ENCODE results near the gene SEZ6L2.

The SEZ6L2 gene

DNA sequence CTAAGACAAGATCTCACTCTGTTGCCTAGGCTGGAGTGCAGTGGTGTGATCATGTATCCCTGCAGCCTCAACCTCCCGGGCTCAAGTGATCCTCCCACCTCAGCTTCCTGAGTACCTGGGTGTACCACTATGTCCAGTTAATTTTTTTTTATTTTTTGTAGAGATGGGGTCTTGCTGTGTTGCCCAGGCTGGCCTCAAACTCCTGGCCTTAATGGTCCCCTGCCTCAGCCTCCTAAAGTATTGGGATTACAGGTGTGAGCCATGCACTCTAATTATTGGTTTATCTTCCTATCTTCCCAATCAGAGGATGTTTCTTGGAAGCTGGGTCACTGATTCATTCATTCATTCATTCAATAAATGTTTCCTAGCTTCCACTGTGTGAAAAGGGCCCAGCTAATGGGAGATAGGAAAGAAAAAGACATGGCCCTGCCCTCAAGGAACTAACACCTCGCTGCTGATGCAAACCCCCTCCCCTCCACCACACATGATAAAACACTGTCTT, 9.4 kb upstream of the SEZ6L2 start:
- TF ChIP-seq, protein P1, sequence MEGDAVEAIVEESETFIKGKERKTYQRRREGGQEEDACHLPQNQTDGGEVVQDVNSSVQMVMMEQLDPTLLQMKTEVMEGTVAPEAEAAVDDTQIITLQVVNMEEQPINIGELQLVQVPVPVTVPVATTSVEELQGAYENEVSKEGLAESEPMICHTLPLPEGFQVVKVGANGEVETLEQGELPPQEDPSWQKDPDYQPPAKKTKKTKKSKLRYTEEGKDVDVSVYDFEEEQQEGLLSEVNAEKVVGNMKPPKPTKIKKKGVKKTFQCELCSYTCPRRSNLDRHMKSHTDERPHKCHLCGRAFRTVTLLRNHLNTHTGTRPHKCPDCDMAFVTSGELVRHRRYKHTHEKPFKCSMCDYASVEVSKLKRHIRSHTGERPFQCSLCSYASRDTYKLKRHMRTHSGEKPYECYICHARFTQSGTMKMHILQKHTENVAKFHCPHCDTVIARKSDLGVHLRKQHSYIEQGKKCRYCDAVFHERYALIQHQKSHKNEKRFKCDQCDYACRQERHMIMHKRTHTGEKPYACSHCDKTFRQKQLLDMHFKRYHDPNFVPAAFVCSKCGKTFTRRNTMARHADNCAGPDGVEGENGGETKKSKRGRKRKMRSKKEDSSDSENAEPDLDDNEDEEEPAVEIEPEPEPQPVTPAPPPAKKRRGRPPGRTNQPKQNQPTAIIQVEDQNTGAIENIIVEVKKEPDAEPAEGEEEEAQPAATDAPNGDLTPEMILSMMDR (conservative IDR thresholded peaks at IDR 0.05), result no peak
- no peak overlapping the region for H3K27ac ChIP-seq

- no peak overlapping the region for H3K27ac ChIP-seq
- TF ChIP-seq, protein P1 (conservative IDR thresholded peaks at IDR 0.05), result no peak
Measured at GRCh38 chr16:29907973-29908372, 8.6 kb upstream of the SEZ6L2 start.

DNA sequence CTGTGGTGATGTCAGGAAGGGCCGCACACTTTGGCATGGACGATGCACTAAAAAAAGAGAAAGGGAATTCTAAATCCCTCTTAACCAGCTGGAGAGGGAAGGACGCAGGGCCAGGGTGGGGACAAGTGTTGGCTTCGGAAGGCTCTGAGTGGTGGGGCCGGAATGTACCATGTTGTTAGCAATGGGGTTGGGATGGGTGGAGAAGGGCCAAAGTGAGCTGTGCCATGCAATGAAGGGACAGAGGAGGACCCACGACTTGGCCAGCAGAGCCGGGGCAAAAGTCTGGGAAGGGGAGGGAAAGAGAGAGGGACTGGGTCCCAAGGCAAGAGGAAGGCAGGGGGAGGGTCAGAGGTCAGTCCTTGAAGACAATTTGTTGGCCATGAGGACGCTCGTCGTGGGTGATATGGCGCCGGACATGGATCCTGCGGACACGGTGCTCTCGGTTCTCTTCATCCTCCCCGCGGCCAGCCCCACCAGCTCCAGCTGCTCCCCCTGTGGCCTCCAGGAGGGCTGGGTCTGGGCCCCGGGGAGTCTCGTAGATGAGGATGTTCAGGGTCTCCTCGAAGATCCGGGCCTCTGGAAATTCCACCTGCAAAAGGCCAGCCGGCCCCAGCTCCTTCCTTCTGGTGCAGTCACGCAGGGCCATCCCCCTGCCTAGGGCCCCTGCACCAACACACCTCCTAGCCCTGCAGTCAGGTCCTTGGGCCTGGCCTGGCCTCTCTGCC, 7.3 kb upstream of the SEZ6L2 start:
- TF ChIP-seq, protein P1 (conservative IDR thresholded peaks at IDR 0.05), result no peak
- no peak overlapping the region for H3K27ac ChIP-seq

DNA sequence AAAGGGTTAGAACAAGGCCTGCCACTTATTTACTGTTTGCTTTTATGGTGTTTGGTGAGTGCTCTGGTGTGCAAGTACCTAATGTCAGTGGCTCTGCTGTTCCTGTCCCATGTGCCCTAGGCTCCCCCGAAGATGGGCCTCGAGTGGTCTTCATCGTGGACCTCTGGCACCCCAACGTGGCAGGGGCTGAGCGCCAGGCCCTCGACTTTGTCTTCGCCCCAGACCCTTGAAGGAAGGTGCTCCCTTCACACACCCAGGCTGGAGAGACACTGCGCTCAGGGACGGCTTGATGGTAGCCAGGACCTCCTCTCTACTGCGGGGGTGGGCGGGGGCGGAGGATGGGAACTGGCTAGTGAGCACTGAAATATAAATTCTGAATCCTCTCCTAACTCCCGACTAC, 6.3 kb upstream of the SEZ6L2 start:
- no peak overlapping the region for H3K27ac ChIP-seq
- TF ChIP-seq, protein P1 (conservative IDR thresholded peaks at IDR 0.05), result no peak

DNA sequence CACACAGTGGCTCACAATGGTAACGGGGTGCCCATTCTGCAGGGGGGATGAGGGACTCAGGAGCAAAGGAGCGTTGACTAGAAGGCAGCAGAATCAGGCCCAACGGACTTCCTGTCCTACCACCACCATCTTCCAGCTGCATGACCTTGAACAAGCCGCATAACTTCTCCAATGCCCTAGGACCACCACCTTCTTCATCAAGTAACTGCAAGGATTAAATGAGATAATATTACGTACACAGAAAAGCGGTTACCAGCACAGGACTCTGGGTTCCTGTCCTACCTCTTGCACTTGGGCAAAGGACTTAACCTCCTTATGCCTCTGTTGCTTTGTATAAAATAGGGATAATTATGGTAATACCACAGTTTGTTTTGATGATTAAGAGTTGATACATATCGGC, 5.6 kb upstream of the SEZ6L2 start:
- TF ChIP-seq, protein P1 (conservative IDR thresholded peaks at IDR 0.05), result no peak
- H3K27ac ChIP-seq, result no peak overlapping the region

DNA sequence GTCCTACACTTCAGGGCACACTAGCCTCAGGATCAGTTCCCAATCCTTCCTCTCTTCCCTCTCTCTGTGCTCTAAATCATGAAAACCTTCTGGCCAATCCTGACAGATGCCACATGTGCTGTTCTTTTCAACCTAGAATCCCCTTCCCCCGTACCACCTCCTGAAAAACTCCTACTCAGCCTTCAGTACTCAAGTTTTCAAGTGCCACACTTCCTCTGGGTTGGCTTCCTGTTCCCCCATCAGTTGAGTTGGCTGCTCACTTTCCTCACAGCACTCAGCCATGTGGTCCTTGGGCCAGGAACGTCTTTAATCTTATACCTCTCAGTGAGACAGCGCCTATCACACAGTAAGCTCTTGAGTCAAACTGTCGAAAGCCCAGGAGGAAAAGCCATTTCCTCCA, 4.2 kb upstream of the SEZ6L2 start:
- TF ChIP-seq, protein P1 (conservative IDR thresholded peaks at IDR 0.05), result no peak
- no peak overlapping the region for H3K27ac ChIP-seq

DNA sequence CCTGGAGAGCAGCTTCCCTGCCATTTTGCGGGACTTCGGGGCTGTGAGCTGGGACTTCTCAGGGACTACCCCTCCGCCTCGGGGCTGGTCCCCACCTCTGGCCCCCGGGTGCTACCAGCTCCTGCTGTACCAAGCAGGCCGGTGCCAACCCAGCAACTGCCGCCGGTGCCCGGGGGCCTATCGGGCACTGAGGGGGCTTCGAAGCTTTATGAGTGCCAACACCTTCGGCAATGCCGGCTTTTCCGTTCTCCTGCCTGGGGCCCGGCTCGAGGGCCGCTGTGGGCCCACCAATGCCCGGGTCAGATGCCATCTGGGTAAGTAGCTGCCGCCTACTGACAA, 2.2 kb upstream of the SEZ6L2 start:
- peak overlapping the region; percentile 73; the same call in 1 of the 2 replicates for H3K27ac ChIP-seq
- TF ChIP-seq, protein P1 (conservative IDR thresholded peaks at IDR 0.05), result no peak

All from VCaP (cell line).